ENCODE data around the gene CALM1.

CALM1 gene

DNA sequence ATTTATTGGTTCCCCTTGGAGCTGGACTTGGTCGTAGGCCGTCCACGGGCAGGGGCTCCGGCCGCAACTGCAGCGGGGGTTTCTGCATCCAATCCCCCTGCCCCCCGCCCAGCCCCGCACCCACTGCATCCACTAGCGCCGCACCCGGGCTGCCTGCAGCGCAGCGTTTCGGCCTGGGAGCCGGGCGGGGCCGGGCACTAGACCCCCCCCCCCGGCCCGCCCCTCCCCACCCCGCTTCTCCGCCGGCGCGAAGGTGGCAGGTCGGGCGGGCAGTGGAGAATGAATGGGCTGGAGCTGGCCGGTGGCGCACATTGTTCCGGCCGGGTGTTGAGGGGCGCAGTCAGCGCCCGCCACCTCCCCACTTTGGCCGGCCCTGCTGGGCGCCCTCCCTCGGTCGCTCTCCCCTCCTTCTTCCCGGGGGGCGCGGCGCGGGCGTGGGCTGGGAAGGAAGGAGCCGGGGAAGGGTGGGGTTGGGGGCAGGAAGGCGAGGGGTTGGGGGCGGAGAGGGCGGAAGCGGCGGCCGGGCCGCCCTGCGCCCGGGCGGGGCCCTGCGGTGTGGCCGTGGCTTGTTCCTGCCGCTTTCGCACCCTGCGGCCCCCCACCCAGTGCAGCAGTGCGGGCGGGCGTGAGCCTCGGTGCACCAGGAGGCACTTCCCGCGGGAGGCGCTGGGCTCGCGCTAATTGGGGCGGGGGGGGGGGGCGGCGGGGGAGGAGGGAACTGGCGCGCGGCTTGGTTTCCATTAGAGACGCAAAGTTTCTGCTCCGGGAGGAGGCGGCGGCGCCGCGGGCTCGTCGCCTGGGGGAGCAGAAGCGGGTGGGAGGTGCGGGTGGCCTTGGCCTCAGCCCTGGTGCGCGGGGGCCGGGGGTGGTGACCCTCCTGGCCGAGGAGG lies 841 bp downstream of the CALM1 start:
- H3K4me3 Mint-ChIP-seq = peak overlapping the region; percentile 96
- H3K9me3 Mint-ChIP-seq = no peaks in the 10 kb centered on the region
- peaks cover 39% of the 10 kb centered on the region for H3K36me3 Mint-ChIP-seq (ENCODE audit: low read depth)
- peak overlapping the region; percentile 93 for H3K27ac Mint-ChIP-seq
- peak; percentile 68 for DNase-seq
- H3K27me3 Mint-ChIP-seq = no peaks in the 10 kb centered on the region
- peak; percentile 22 for ATAC-seq
- peaks cover 46% of the 10 kb centered on the region for H3K4me1 Mint-ChIP-seq

DNA sequence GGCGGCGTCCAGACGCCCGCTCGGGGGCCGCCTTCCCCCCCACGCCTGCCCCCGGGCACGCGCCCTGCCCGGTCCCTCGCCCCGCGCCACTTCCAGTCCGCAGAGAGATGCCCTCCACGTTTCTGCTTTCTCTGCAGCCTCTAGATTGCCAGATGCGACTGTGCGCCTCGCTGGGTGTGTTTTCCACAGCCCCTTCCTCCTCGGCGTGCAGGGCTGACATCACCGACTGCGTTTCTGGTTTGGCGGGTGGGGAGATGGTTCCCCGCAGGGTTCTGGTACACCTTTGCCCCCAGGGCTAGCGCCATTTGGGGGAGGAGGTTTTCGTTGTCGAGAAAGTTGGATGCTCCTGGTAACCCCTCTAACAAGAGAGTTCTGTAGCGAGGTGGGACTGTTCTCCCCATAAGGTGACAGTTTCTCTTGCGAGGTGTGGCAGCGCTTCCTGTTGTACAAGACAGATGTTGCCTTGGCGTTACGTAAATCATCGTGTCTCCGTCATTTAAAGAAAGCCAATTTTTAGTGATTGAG lies 1.5 kb downstream of the CALM1 start:
- peaks cover 50% of the 10 kb centered on the region for H3K4me1 Mint-ChIP-seq
- ATAC-seq (peak; percentile 2), DNase-seq (peak; percentile 57)
- H3K36me3 Mint-ChIP-seq (ENCODE audit: low read depth) = peaks cover 46% of the 10 kb centered on the region
- no peaks in the 10 kb centered on the region for H3K27me3 Mint-ChIP-seq
- peak overlapping the region; percentile 96 for H3K4me3 Mint-ChIP-seq
- H3K9me3 Mint-ChIP-seq = no peaks in the 10 kb centered on the region
- peak overlapping the region; percentile 93 for H3K27ac Mint-ChIP-seq

DNA sequence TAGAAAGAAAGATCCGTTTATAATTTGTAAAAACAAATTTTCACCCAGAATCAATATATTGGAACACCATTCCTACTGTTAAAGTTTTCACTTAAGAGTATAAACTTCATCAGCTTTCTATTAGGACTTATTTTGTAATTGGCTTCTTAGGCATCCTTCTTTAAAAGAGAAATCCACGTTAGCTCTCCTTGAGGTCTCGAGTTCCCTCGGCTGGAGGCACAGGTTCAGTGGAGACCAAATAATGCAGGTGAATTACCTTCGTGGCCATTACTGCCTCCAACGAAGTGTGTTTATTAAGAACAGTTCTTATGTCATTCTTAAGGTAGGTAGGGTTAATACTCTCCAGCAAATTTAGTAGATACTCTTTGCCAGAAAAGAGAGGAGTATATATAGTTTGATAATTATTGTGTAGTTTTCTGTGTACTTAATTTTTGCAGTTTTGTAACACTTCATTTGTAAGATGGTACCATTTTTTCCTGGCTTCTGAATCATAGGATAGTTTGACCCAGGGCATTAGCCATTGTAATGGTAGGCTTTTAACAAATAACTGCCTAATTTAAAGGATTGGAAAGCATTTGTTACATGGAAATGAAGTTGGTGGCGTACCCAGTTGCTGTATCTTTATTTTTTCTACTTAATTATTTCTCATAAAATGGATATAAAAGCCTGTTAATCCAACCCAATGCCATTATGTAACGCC lies 2.2 kb downstream of the CALM1 start:
- H3K27me3 Mint-ChIP-seq = no peaks in the 10 kb centered on the region
- H3K4me1 Mint-ChIP-seq = peaks cover 51% of the 10 kb centered on the region
- DNase-seq (no peak), ATAC-seq (no peak)
- H3K9me3 Mint-ChIP-seq = no peaks in the 10 kb centered on the region
- peak overlapping the region; percentile 96 for H3K4me3 Mint-ChIP-seq
- H3K36me3 Mint-ChIP-seq (ENCODE audit: low read depth) = peaks cover 51% of the 10 kb centered on the region
- peak overlapping the region; percentile 93 for H3K27ac Mint-ChIP-seq

DNA sequence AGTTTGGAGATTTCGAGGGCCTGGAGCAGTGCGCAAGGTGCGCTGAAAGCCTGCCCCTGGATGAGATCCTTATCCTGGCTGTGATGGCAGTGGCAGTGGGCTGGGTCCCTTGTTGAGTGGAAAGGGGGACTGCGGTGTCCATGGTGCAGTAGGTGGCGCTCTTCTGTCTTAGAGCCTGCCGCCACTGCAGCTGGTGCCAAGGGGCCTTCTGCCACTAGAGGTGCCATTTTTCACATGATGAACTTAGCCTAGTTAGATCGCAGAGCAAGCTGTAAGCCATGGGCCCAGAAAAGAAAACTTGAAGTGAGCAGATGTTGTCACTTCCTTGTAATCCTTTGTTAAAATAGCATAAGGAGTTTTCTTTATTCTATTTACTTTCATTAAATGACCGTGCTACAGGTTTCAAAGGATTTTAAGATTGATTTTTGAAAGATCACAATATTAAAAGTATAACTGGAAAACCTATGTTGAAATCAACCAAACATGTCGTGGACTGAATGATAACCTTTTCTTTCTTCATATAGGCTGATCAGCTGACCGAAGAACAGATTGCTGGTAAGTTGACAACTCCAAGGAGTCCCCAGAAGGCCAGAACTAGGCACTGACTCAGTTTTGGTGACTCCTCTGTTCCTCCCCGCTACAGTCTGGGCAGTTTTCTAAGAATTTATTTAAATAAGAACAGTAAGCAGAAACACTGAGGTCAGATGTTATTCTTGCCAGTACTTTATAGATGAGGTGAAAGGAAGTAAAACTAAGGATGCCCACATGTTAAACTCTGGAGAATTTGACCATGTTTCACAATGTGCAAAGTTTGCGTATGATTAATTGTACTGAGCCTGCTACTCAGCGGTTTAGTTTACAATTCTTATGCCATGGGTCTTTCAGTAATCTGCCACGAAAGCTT lies 3.0 kb downstream of the CALM1 start:
- H3K36me3 Mint-ChIP-seq (ENCODE audit: low read depth) = peaks cover 57% of the 10 kb centered on the region

DNA sequence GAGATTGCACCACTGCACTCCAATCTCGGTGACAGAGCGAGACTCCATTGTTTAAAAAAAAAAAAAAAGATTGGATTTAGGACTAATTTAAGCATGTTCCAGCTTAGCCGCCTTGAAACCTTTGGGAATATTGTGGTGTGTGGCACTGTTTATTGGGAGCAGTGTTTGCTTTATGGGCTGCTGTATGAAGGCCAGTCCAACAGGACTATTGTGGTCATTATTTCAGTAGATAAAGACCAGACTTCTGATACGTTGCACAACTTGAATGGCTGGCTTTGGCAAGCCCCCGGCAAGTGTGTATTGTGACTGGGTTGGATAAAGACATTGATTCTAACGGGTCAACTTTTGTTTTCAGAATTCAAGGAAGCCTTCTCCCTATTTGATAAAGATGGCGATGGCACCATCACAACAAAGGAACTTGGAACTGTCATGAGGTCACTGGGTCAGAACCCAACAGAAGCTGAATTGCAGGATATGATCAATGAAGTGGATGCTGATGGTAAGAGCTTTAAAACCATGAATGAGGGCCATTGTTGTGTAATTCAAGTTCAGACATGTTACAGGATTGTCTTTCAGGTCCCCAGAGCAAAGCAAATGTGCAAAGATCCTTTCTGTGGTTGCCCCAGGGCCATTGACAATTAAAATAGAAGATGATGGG lies 4.2 kb downstream of the CALM1 start:
- Mint-ChIP-seq H3K36me3 (ENCODE audit: low read depth) (peaks cover 70% of the 10 kb centered on the region), H3K27me3 (no peaks in the 10 kb centered on the region), H3K4me1 (peaks cover 67% of the 10 kb centered on the region), H3K27ac (peak overlapping the region; percentile 93), H3K4me3 (peak overlapping the region; percentile 11), H3K9me3 (no peaks in the 10 kb centered on the region)
- no peak for ATAC-seq
- DNase-seq = no peak

More for the DNA sequence above, 3.0 kb downstream of the CALM1 start:
- H3K9me3 Mint-ChIP-seq = no peaks in the 10 kb centered on the region
- H3K4me1 Mint-ChIP-seq = peaks cover 56% of the 10 kb centered on the region
- ATAC-seq = peak; percentile 61
- no peaks in the 10 kb centered on the region for H3K27me3 Mint-ChIP-seq
- peak overlapping the region; percentile 96 for H3K4me3 Mint-ChIP-seq
- peak; percentile 86 for DNase-seq
- H3K27ac Mint-ChIP-seq = peak overlapping the region; percentile 93

DNA sequence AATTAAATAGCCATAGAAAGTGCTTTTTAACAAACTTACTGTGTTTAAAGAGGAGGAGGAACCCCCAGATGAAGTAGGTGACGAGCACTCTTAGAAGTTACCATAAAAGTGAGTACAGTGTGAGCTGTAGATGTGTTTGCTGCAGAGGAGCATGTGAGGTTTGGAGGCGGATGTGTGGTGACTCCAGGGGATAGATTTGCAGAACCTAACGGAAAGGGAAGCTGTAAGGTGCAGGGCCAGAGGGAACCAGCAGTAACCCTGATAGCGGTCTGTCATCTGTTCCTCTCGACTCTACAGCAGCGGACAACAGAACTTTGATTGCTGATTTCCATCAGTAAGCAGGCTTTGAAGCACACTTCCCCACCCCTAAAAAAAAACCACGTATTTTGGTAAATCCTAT lies 5.2 kb downstream of the CALM1 start:
- H3K9me3 Mint-ChIP-seq = no peaks in the 10 kb centered on the region
- DNase-seq (no peak), ATAC-seq (no peak)
- H3K4me1 Mint-ChIP-seq = peaks cover 71% of the 10 kb centered on the region
- peak overlapping the region; percentile 76 for H3K27ac Mint-ChIP-seq
- H3K27me3 Mint-ChIP-seq = no peaks in the 10 kb centered on the region
- peaks cover 77% of the 10 kb centered on the region for H3K36me3 Mint-ChIP-seq (ENCODE audit: low read depth)
- H3K4me3 Mint-ChIP-seq = no peak overlapping the region

DNA sequence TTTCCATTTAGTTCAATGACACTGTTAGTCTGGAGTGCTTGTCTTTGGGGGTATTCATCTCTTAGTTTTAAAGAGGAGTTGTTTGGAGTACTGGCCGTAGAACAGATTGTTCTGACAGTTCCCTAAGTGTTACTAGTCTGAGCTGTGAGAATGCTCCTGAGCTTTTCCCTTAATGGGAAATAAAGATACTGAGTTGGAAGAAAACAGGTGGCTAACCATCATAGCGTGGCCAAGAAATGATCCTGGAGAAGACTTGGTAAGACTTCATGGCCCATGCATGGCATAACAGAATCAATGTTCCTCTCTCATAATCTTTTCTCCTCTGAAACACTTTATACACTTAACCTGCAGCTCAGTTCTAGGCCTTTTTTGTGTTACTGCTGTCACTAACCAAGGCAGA lies 6.2 kb downstream of the CALM1 start:
- no peaks in the 10 kb centered on the region for H3K9me3 Mint-ChIP-seq
- DNase-seq (no peak), ATAC-seq (no peak)
- peaks cover 75% of the 10 kb centered on the region for H3K4me1 Mint-ChIP-seq
- H3K36me3 Mint-ChIP-seq (ENCODE audit: low read depth) = peaks cover 77% of the 10 kb centered on the region
- H3K27ac Mint-ChIP-seq = peak overlapping the region; percentile 76
- no peaks in the 10 kb centered on the region for H3K27me3 Mint-ChIP-seq
- no peak overlapping the region for H3K4me3 Mint-ChIP-seq

DNA sequence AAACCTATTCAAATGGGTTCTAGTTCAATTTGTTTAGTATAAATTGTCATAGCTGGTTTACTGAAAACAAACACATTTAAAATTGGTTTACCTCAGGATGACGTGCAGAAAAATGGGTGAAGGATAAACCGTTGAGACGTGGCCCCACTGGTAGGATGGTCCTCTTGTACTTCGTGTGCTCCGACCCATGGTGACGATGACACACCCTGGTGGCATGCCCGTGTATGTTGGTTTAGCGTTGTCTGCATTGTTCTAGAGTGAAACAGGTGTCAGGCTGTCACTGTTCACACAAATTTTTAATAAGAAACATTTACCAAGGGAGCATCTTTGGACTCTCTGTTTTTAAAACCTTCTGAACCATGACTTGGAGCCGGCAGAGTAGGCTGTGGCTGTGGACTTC lies 8.3 kb downstream of the CALM1 start:
- no peak for ATAC-seq
- Mint-ChIP-seq H3K27ac (peak overlapping the region; percentile 47), H3K4me1 (peaks cover 71% of the 10 kb centered on the region), H3K4me3 (no peak overlapping the region), H3K36me3 (ENCODE audit: low read depth) (peaks cover 66% of the 10 kb centered on the region), H3K27me3 (no peaks in the 10 kb centered on the region), H3K9me3 (no peaks in the 10 kb centered on the region)
- DNase-seq = no peak

DNA sequence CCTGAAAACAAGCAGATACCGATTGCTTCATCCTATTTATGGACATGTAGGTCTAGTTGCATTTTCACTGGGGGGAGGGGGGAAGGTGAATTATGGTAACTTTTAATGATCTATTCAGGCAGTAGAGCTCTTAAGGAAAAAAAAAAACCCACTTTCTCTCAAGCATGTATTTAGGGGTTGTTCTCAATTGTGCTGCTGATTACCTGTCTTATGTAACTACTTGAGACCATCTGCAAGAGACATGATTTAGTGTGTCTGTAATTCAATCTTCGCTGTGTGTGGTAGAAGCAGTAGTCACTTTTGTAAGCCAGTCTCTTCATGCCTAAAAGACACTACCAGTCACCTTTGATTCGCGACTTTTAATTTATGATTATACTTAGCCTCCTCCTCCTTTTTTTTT lies 8.9 kb downstream of the CALM1 start:
- peaks cover 68% of the 10 kb centered on the region for H3K4me1 Mint-ChIP-seq
- peak overlapping the region; percentile 55 for H3K27ac Mint-ChIP-seq
- H3K27me3 Mint-ChIP-seq = no peaks in the 10 kb centered on the region
- H3K9me3 Mint-ChIP-seq = no peaks in the 10 kb centered on the region
- no peak for DNase-seq
- no peak overlapping the region for H3K4me3 Mint-ChIP-seq
- peaks cover 60% of the 10 kb centered on the region for H3K36me3 Mint-ChIP-seq (ENCODE audit: low read depth)
- no peak for ATAC-seq

DNA sequence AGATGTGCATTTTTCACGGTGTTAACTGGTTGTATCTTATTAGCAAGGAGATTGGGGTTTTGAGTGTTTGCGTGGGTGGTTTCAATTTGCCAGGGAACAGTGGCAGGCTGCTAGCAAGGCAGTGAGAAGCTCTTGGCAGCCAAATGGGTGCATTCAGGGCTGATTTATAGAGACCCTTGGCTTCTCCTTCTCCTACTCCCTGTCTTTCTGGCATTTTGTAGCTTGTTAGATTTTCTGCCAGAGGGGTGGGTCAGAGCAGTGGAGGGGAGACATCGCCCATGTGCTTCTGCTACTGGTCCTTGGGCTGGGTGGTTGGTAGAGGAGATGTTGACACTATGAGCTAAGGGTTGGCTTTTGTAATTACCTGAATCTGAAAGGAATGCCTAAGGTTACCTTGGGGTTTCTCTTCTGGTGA lies 9.6 kb downstream of the CALM1 start:
- DNase-seq (no peak), ATAC-seq (no peak)
- H3K9me3 Mint-ChIP-seq = no peaks in the 10 kb centered on the region
- peaks cover 61% of the 10 kb centered on the region for H3K4me1 Mint-ChIP-seq
- H3K27me3 Mint-ChIP-seq = no peaks in the 10 kb centered on the region
- peak overlapping the region; percentile 55 for H3K27ac Mint-ChIP-seq
- H3K36me3 Mint-ChIP-seq (ENCODE audit: low read depth) = peaks cover 53% of the 10 kb centered on the region
- H3K4me3 Mint-ChIP-seq = no peak overlapping the region

DNA sequence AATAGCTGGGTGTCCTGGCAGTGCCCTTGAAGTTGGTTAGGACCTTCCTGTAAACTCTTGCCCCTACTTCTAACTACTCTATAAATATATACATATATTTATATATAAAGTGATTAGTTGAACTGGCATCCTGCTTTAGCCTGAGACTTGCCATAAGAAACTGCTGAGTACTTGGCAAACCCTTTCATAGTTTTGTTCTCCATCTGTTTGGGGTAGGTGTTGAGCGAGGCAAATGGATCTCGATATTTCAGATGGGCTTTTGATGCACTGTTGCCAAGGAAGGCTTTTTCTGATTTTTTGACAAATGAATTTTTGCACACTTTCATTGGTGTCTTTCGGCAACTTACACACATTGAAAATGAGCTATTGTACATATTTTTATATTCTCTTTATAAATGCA lies 10.4 kb downstream of the CALM1 start:
- H3K4me3 Mint-ChIP-seq = no peak overlapping the region
- DNase-seq = no peak
- H3K9me3 Mint-ChIP-seq = no peaks in the 10 kb centered on the region
- ATAC-seq = no peak
- peaks cover 53% of the 10 kb centered on the region for H3K4me1 Mint-ChIP-seq
- H3K36me3 Mint-ChIP-seq (ENCODE audit: low read depth) = peaks cover 45% of the 10 kb centered on the region
- H3K27me3 Mint-ChIP-seq = no peaks in the 10 kb centered on the region
- no peak overlapping the region for H3K27ac Mint-ChIP-seq

DNA sequence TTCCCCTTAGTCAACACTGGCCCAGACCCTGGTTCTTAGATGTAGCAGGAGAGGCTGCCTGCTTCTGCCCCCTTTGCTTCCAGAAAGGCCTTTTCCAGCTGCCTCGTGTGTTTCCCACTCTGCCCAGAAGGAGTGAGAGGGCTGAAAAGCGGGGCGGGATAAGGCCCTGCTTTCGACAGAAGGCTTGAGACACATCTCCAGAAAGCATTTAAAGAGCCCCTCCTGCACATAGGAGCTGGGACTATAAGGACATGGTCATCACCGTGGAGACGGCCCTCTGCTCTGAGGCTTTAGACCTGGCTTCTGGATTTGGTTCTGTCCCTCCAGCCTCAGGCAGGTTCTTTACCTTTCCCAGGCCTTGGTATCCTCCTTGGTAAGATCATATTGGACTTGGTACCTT lies 11.9 kb downstream of the CALM1 start:
- Mint-ChIP-seq H3K4me1 (peaks cover 44% of the 10 kb centered on the region), H3K27ac (no peak overlapping the region), H3K4me3 (no peak overlapping the region), H3K36me3 (ENCODE audit: low read depth) (peaks cover 32% of the 10 kb centered on the region), H3K27me3 (no peaks in the 10 kb centered on the region), H3K9me3 (no peaks in the 10 kb centered on the region)
- ATAC-seq (no peak), DNase-seq (no peak)

DNA sequence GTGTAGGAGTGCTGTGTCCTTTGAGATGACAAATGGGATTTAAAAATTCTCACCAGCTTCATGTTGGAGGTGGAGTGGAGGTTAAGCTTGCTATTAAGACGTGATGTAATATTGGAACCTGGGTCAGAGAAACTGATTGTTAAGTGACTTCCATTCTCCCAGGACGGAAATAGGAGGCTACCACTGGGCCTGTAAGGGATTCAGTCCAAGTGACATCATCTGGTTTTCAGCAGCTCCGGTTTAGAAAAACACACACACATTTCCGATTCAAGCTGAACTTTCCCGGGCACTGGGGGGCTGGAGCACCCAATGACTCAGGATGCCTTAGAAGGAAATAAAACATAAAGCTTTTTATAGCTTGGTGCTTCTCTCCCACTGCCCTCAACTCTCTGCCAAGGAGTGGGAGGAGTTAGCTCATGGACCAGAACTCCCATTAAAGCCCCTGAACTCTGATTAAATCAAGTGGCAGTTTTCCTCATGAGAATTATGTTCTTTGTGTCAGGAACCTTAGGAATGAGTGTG lies 12.4 kb downstream of the CALM1 start:
- Mint-ChIP-seq H3K27me3 (no peaks in the 10 kb centered on the region), H3K4me1 (peaks cover 41% of the 10 kb centered on the region), H3K36me3 (ENCODE audit: low read depth) (peaks cover 26% of the 10 kb centered on the region), H3K9me3 (no peaks in the 10 kb centered on the region), H3K4me3 (no peak overlapping the region), H3K27ac (no peak overlapping the region)
- DNase-seq (no peak), ATAC-seq (no peak)
